ENCODE data around the gene ZNF407. TPM values are rescaled to one million over a fixed set of nuclear protein-coding genes. Genes with fewer than 3 reads are reported as not detected.
A peak's percentile ranks its signal among the peaks of the same experiment; 100 is the strongest.

Gene ZNF407
- total and polyA plus RNA-seq, 2 of the 13 experiments (the other 11 are each of a cell fraction or from before 2014, with no cell fraction given), result 2.3 to 8.7 TPM

DNA sequence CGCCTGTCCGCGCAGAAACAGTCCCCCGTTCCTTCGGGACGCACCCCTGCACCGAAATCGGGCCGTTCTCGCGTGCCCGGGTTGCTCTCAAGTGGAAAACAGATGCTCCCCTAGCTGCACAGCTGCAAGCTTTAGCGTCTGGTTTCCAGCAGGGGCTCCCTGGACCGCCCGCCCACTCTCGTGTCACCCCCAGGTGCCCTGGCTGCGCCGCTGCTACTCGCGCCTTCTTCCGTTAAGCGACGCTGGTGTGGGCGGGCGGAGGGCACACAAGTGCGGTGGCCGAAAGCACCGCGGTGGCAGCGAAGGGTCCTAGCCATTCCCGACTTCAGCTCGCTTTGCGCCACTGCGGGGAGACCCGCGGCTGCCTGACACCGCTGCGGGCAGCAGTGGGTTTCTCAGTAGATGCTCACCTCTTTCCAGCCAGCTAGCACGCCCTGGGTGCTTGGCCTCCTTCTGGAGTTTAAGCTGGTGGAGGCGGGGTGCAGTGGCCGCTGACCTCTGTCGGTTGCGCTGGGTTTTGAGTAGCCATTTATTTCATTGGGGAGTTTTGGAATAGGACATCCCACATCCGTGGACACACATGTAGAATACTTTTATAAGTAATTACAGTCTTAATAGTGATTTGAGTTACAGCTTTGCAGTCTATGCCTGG is 806 bp downstream of the ZNF407 start (continued):
- TF ChIP-seq REL (CRISPR knock-in tag; conservative IDR thresholded peaks at IDR 0.05) (peak; percentile 38; the same call in 1 of the 2 replicates), AKAP8 (CRISPR knock-in tag; IDR thresholded peaks at IDR 0.05) (no peak), KDM1A (CRISPR knock-in tag; IDR thresholded peaks at IDR 0.05) (no peak), HOXD1 (CRISPR knock-in tag; IDR thresholded peaks at IDR 0.05) (no peak), SMAD3 (CRISPR knock-in tag; IDR thresholded peaks at IDR 0.05) (no peak), ZNF775 (CRISPR knock-in tag; IDR thresholded peaks at IDR 0.05; ENCODE audit: borderline replicate concordance) (0 out of 2 replicates have a peak, but pooled peaks have one; percentile 38), ZNF296 (CRISPR knock-in tag; conservative IDR thresholded peaks at IDR 0.05) (no peak), ZSCAN29 (CRISPR knock-in tag; conservative IDR thresholded peaks at IDR 0.05) (no peak), TBX2 (CRISPR knock-in tag; IDR thresholded peaks at IDR 0.05; ENCODE audit: borderline replicate concordance) (peak; percentile 83), KLF16 (CRISPR knock-in tag; IDR thresholded peaks at IDR 0.05) (peak in 1 of 2 experiments; percentile 9; a peak in 1 of 4 replicates), KLF6 (CRISPR knock-in tag; IDR thresholded peaks at IDR 0.05) (peak; percentile 75; the same call in 1 of the 2 replicates), MIER3 (CRISPR knock-in tag; IDR thresholded peaks at IDR 0.05; ENCODE audit: borderline replicate concordance) (peak; percentile 12; the same call in 1 of the 2 replicates), ZKSCAN1 (IDR thresholded peaks at IDR 0.05; ENCODE audit: low read length) (no peak), ZNF674 (CRISPR knock-in tag; IDR thresholded peaks at IDR 0.05; ENCODE audit: low read depth) (no peak), RORA (CRISPR knock-in tag; IDR thresholded peaks at IDR 0.05) (no peak), HES4 (CRISPR knock-in tag; IDR thresholded peaks at IDR 0.05; ENCODE audit: borderline replicate concordance) (peak; percentile 71; the same call in 1 of the 2 replicates)
- TF ChIP-seq, protein P1, sequence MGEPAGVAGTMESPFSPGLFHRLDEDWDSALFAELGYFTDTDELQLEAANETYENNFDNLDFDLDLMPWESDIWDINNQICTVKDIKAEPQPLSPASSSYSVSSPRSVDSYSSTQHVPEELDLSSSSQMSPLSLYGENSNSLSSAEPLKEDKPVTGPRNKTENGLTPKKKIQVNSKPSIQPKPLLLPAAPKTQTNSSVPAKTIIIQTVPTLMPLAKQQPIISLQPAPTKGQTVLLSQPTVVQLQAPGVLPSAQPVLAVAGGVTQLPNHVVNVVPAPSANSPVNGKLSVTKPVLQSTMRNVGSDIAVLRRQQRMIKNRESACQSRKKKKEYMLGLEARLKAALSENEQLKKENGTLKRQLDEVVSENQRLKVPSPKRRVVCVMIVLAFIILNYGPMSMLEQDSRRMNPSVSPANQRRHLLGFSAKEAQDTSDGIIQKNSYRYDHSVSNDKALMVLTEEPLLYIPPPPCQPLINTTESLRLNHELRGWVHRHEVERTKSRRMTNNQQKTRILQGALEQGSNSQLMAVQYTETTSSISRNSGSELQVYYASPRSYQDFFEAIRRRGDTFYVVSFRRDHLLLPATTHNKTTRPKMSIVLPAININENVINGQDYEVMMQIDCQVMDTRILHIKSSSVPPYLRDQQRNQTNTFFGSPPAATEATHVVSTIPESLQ (CRISPR knock-in tag; conservative IDR thresholded peaks at IDR 0.05), result no peak
- TF ChIP-seq, protein P2, sequence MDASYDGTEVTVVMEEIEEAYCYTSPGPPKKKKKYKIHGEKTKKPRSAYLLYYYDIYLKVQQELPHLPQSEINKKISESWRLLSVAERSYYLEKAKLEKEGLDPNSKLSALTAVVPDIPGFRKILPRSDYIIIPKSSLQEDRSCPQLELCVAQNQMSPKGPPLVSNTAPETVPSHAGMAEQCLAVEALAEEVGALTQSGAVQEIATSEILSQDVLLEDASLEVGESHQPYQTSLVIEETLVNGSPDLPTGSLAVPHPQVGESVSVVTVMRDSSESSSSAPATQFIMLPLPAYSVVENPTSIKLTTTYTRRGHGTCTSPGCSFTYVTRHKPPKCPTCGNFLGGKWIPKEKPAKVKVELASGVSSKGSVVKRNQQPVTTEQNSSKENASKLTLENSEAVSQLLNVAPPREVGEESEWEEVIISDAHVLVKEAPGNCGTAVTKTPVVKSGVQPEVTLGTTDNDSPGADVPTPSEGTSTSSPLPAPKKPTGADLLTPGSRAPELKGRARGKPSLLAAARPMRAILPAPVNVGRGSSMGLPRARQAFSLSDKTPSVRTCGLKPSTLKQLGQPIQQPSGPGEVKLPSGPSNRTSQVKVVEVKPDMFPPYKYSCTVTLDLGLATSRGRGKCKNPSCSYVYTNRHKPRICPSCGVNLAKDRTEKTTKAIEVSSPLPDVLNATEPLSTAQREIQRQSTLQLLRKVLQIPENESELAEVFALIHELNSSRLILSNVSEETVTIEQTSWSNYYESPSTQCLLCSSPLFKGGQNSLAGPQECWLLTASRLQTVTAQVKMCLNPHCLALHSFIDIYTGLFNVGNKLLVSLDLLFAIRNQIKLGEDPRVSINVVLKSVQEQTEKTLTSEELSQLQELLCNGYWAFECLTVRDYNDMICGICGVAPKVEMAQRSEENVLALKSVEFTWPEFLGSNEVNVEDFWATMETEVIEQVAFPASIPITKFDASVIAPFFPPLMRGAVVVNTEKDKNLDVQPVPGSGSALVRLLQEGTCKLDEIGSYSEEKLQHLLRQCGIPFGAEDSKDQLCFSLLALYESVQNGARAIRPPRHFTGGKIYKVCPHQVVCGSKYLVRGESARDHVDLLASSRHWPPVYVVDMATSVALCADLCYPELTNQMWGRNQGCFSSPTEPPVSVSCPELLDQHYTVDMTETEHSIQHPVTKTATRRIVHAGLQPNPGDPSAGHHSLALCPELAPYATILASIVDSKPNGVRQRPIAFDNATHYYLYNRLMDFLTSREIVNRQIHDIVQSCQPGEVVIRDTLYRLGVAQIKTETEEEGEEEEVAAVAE (CRISPR knock-in tag; IDR thresholded peaks at IDR 0.05; ENCODE audit: borderline replicate concordance), result no peak
- TF ChIP-seq, protein P3, sequence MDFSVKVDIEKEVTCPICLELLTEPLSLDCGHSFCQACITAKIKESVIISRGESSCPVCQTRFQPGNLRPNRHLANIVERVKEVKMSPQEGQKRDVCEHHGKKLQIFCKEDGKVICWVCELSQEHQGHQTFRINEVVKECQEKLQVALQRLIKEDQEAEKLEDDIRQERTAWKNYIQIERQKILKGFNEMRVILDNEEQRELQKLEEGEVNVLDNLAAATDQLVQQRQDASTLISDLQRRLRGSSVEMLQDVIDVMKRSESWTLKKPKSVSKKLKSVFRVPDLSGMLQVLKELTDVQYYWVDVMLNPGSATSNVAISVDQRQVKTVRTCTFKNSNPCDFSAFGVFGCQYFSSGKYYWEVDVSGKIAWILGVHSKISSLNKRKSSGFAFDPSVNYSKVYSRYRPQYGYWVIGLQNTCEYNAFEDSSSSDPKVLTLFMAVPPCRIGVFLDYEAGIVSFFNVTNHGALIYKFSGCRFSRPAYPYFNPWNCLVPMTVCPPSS (IDR thresholded peaks at IDR 0.05), result no peak
- TF ChIP-seq, protein P4, sequence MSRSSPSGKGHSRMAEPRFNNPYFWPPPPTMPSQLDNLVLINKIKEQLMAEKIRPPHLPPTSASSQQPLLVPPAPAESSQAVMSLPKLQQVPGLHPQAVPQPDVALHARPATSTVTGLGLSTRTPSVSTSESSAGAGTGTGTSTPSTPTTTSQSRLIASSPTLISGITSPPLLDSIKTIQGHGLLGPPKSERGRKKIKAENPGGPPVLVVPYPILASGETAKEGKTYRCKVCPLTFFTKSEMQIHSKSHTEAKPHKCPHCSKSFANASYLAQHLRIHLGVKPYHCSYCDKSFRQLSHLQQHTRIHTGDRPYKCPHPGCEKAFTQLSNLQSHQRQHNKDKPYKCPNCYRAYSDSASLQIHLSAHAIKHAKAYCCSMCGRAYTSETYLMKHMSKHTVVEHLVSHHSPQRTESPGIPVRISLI (CRISPR knock-in tag; IDR thresholded peaks at IDR 0.05; ENCODE audit: borderline replicate concordance), result no peak
- TF ChIP-seq, protein P5, sequence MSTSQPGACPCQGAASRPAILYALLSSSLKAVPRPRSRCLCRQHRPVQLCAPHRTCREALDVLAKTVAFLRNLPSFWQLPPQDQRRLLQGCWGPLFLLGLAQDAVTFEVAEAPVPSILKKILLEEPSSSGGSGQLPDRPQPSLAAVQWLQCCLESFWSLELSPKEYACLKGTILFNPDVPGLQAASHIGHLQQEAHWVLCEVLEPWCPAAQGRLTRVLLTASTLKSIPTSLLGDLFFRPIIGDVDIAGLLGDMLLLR (CRISPR knock-in tag; IDR thresholded peaks at IDR 0.05), result peak; percentile 57; the same call in 1 of the 2 replicates
